Skeletal muscle tissue (tissue), 4 donors: ENCODE data around the gene MMRN1. TPM values are rescaled to one million over a fixed set of nuclear protein-coding genes. Genes with fewer than 3 reads are reported as not detected.

Experiments
- H3K27ac ChIP-seq: one replicate; pipeline ENCODE4 v1.7.0; 2013; ENCODE audit warnings: mild to moderate bottlenecking, low read depth, low read length, inconsistent platforms
- H3K27me3 ChIP-seq, 3 donors: one replicate each; pipeline ENCODE4 v1.7.0; 2013; ENCODE audit warnings: low read length in 3 of 3; ENCODE audit not compliant: control insufficient read depth in 3 of 3, insufficient read depth in 3 of 3
- H3K36me3 ChIP-seq, 3 donors: one replicate each; pipeline ENCODE4 v1.7.0; 2013; ENCODE audit warnings: low read length in 3 of 3; ENCODE audit not compliant: control insufficient read depth in 3 of 3, insufficient read depth in 3 of 3
- H3K4me1 ChIP-seq, 3 donors: one replicate each; pipeline ENCODE4 v1.7.0; 2013; ENCODE audit warnings: low read length in 3 of 3, mild to moderate bottlenecking in 3 of 3; ENCODE audit not compliant: control insufficient read depth in 3 of 3, insufficient read depth in 3 of 3
- H3K4me3 ChIP-seq, 3 donors: one replicate each; pipeline ENCODE4 v1.7.0; 2013; ENCODE audit warnings: low read length in 3 of 3
- H3K9ac ChIP-seq, 3 donors: one replicate each; pipeline ENCODE4 v1.7.0; 2013; ENCODE audit warnings: low read length in 3 of 3, mild to moderate bottlenecking in 3 of 3, moderate library complexity in 2 of 3, low read depth in 1 of 3
- H3K9me3 ChIP-seq, 3 donors: one replicate each; pipeline ENCODE4 v1.7.0; 2013; ENCODE audit warnings: low read length in 3 of 3; ENCODE audit not compliant: control insufficient read depth in 3 of 3
- total RNA-seq: library from RNA; depleted of rRNA; stranded (reverse); fragments of >200 nt; gene quantifications from one replicate; pipeline ENCODE4 v1.2.3, GENCODE V29; 2014
- donor health status: Osteomylitis.

Gene MMRN1
- total RNA-seq, 1 donor from 2014 or later: 9.4 TPM

- H3K4me1 ChIP-seq: no peaks in the 10 kb centered on the region
- no peaks in the 10 kb centered on the region for H3K9me3 ChIP-seq
- H3K4me3 ChIP-seq: no peak overlapping the region
- peaks cover 0 to 4% (median 0%) of the 10 kb centered on the region in 3 donors for H3K27me3 ChIP-seq
- H3K9ac ChIP-seq: no peak overlapping the region
- no peaks in the 10 kb centered on the region for H3K36me3 ChIP-seq
- no peak overlapping the region for H3K27ac ChIP-seq
These were observed 11.7 kb downstream of the MMRN1 start for GRCh38 chr4:89906316-89906715.

- Histone ChIP-seq H3K9ac (no peak overlapping the region), H3K27me3 (peaks cover 0 to 4% (median 0%) of the 10 kb centered on the region in 3 donors), H3K36me3 (no peaks in the 10 kb centered on the region), H3K9me3 (no peaks in the 10 kb centered on the region), H3K4me1 (no peaks in the 10 kb centered on the region), H3K27ac (no peak overlapping the region), H3K4me3 (no peak overlapping the region)
These were observed 12.3 kb downstream of the MMRN1 start for GRCh38 chr4:89906777-89907521.

DNA sequence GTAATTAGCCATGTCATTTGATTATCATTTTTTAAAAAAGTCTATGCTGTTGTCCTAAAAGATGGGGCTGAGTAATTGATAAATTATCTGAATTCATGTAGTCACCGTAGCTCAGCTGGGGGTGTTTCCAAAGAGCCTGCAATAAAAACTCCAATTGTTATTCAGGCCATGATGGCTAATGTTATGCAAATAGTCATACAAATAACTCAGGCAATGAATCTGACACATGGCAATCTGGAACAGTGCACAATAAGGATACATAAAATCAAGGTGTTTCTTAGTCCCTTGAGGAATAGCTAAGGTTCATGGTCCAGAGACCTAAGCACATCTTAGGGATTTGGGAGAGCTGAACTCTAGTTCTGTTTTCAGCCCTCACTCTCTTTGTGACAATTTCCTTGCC is 15.2 kb downstream of the MMRN1 start:
- no peak overlapping the region for H3K27ac ChIP-seq
- no peak overlapping the region for H3K9ac ChIP-seq
- no peaks in the 10 kb centered on the region for H3K9me3 ChIP-seq
- H3K27me3 ChIP-seq: peaks cover 0 to 2% (median 0%) of the 10 kb centered on the region in 3 donors
- no peaks in the 10 kb centered on the region for H3K4me1 ChIP-seq
- H3K4me3 ChIP-seq: no peak overlapping the region
- no peaks in the 10 kb centered on the region for H3K36me3 ChIP-seq

GRCh38 chr4:89913623-89914022 is 19.0 kb downstream of the MMRN1 start:
- no peak overlapping the region for H3K9ac ChIP-seq
- H3K36me3 ChIP-seq: no peaks in the 10 kb centered on the region
- H3K4me1 ChIP-seq: no peaks in the 10 kb centered on the region
- H3K27me3 ChIP-seq: no peaks in the 10 kb centered on the region
- no peak overlapping the region for H3K27ac ChIP-seq
- no peak overlapping the region for H3K4me3 ChIP-seq
- H3K9me3 ChIP-seq: no peaks in the 10 kb centered on the region

GRCh38 chr4:89914609-89915550 is 20.2 kb downstream of the MMRN1 start:
- Histone ChIP-seq H3K36me3 (no peaks in the 10 kb centered on the region), H3K9me3 (no peaks in the 10 kb centered on the region), H3K9ac (no peak overlapping the region), H3K4me3 (no peak overlapping the region), H3K4me1 (no peaks in the 10 kb centered on the region), H3K27ac (no peak overlapping the region), H3K27me3 (no peaks in the 10 kb centered on the region)

GRCh38 chr4:89915937-89916336 is 21.3 kb downstream of the MMRN1 start:
- Histone ChIP-seq H3K4me3 (no peak overlapping the region), H3K4me1 (no peaks in the 10 kb centered on the region), H3K27ac (no peak overlapping the region), H3K9me3 (no peaks in the 10 kb centered on the region), H3K27me3 (no peaks in the 10 kb centered on the region), H3K36me3 (no peaks in the 10 kb centered on the region), H3K9ac (no peak overlapping the region)

DNA sequence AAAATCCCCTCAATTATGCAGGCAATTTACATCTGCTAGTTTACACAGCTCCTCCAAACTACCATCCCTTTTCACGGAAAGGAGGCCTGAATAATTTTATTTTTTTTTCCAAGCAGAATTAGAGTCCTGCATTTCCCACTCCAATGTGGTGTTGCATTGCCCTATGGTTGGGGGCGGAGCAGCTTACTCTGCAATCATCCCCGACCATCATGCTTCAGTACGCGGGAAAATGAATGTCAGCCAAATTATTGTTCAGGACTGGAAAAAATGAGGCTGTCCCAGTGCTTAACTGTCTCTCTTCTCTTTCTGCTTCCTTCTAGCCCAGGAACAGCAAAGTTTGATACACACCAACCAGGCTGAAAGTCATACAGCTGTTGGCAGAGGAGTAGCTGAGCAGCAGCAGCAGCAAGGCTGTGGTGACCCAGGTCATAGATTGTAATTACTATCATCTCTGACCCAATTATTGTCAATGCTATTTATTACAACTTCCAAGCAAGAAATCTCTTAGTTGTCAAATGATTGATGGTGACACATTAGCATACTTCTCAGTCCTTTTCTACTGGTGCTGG is 28.3 kb downstream of the MMRN1 start:
- H3K9ac ChIP-seq: no peak overlapping the region
- no peak overlapping the region for H3K27ac ChIP-seq
- no peaks in the 10 kb centered on the region for H3K4me1 ChIP-seq
- H3K9me3 ChIP-seq: no peaks in the 10 kb centered on the region
- no peaks in the 10 kb centered on the region for H3K27me3 ChIP-seq
- no peak overlapping the region for H3K4me3 ChIP-seq
- no peaks in the 10 kb centered on the region for H3K36me3 ChIP-seq

GRCh38 chr4:89928838-89929237 is 34.2 kb downstream of the MMRN1 start:
- Histone ChIP-seq H3K4me3 (no peak overlapping the region), H3K4me1 (no peaks in the 10 kb centered on the region), H3K27me3 (no peaks in the 10 kb centered on the region), H3K9ac (no peak overlapping the region), H3K9me3 (no peaks in the 10 kb centered on the region), H3K27ac (no peak overlapping the region), H3K36me3 (no peaks in the 10 kb centered on the region)

DNA sequence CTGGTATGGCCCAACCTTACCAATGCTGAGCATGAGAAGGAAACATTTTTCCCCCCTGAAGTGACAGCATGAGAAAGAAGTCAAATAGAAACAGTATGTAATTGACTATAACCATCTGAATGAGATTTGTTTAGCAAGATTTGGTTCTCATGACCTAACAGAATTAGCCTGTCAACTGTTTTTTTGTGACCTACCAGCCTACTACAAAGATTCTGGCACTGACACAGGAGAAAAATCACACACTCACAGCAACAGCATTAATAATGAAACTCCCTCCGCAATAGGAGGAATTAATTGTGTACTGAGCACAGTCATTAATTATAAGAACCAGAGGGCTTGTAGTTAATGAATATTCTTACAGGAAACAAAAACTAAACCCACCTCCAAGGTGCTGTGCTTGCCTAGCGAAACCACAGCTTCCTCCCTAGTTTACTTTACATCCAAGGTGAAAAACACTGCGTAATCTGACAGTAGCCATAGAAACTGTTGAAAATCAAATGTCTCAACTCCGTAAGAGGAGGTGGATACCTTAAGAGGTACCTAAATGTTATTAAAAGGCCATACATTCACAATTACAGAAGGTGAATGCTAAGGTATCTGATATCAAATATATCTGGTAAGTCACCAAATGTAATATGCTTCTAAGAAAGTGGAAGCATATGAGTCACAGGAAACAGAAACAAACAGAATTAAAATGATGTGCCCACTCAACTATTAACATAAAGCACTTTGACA is 34.9 kb downstream of the MMRN1 start:
- Histone ChIP-seq H3K36me3 (no peaks in the 10 kb centered on the region), H3K9me3 (no peaks in the 10 kb centered on the region), H3K9ac (no peak overlapping the region), H3K27me3 (no peaks in the 10 kb centered on the region), H3K4me3 (no peak overlapping the region), H3K4me1 (no peaks in the 10 kb centered on the region), H3K27ac (no peak overlapping the region)
